ENCODE results near the gene DNAI4.

DNA sequence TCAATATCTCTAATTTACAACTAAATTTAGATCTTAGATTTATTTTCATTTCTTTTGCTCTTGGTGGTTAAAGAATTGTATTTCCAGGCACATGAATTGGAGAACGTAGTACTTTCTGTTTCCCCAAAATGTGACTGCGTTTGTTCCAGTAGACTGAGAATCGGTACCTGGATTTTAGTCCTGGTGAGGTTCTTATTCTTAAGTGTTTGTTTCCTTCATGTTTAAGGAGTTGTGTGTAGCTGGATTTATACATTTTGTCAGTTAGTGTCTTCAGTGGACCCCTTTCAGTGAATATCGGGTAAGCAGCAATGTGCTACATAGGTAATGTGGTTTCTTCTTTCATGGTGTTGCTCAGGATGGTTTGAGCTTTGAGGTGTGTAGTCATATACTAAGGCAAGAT lies 6.9 kb upstream of the DNAI4 start:
- TF ChIP-seq, protein P1, sequence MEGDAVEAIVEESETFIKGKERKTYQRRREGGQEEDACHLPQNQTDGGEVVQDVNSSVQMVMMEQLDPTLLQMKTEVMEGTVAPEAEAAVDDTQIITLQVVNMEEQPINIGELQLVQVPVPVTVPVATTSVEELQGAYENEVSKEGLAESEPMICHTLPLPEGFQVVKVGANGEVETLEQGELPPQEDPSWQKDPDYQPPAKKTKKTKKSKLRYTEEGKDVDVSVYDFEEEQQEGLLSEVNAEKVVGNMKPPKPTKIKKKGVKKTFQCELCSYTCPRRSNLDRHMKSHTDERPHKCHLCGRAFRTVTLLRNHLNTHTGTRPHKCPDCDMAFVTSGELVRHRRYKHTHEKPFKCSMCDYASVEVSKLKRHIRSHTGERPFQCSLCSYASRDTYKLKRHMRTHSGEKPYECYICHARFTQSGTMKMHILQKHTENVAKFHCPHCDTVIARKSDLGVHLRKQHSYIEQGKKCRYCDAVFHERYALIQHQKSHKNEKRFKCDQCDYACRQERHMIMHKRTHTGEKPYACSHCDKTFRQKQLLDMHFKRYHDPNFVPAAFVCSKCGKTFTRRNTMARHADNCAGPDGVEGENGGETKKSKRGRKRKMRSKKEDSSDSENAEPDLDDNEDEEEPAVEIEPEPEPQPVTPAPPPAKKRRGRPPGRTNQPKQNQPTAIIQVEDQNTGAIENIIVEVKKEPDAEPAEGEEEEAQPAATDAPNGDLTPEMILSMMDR (IDR thresholded peaks at IDR 0.05): no peak
- no peak for TF ChIP-seq ELF1 (IDR thresholded peaks at IDR 0.05)
